ENCODE measurements around the gene HOTAIR.

The HOTAIR gene

GRCh38 chr12:53959314-53959713 lies 15.4 kb downstream of the HOTAIR start:
- no peak overlapping the region for H3K27ac ChIP-seq
- H3K36me3 ChIP-seq = no peaks in the 10 kb centered on the region
- no peak overlapping the region for H3K4me3 ChIP-seq (ENCODE audit: low read depth in 1 of 2, low read length in 1 of 2)
- no peak for TF ChIP-seq CTCF (IDR thresholded peaks at IDR 0.05)
- H3K27me3 ChIP-seq = peaks cover 100% of the 10 kb centered on the region
- H3K9me3 ChIP-seq = no peaks in the 10 kb centered on the region
- H3K4me1 ChIP-seq (ENCODE audit: control insufficient read depth in 1 of 2, insufficient read depth in 1 of 2, low read depth in 1 of 2, low read length in 1 of 2) = no peaks in the 10 kb centered on the region

GRCh38 chr12:53958128-53958527 lies 16.6 kb downstream of the HOTAIR start:
- H3K4me1 ChIP-seq (ENCODE audit: control insufficient read depth in 1 of 2, insufficient read depth in 1 of 2, low read depth in 1 of 2, low read length in 1 of 2) = no peaks in the 10 kb centered on the region
- no peaks in the 10 kb centered on the region for H3K9me3 ChIP-seq
- no peak overlapping the region for H3K27ac ChIP-seq
- H3K4me3 ChIP-seq (ENCODE audit: low read depth in 1 of 2, low read length in 1 of 2) = no peak overlapping the region
- peaks cover 100% of the 10 kb centered on the region for H3K27me3 ChIP-seq
- H3K36me3 ChIP-seq = no peaks in the 10 kb centered on the region
- TF ChIP-seq CTCF (IDR thresholded peaks at IDR 0.05) = no peak

- no peak overlapping the region for H3K27ac ChIP-seq
- H3K4me3 ChIP-seq (ENCODE audit: low read depth in 1 of 2, low read length in 1 of 2) = no peak overlapping the region
- no peaks in the 10 kb centered on the region for H3K4me1 ChIP-seq (ENCODE audit: control insufficient read depth in 1 of 2, insufficient read depth in 1 of 2, low read depth in 1 of 2, low read length in 1 of 2)
- no peak for TF ChIP-seq CTCF (IDR thresholded peaks at IDR 0.05)
- H3K27me3 ChIP-seq = peaks cover 100% of the 10 kb centered on the region
- H3K9me3 ChIP-seq = no peaks in the 10 kb centered on the region
- no peaks in the 10 kb centered on the region for H3K36me3 ChIP-seq
Measured at GRCh38 chr12:53956914-53957536, 17.7 kb downstream of the HOTAIR start.

- no peak for TF ChIP-seq CTCF (IDR thresholded peaks at IDR 0.05)
- Histone ChIP-seq H3K27me3 (peaks cover 100% of the 10 kb centered on the region), H3K27ac (no peak overlapping the region), H3K4me3 (ENCODE audit: low read depth in 1 of 2, low read length in 1 of 2) (no peak overlapping the region), H3K9me3 (no peaks in the 10 kb centered on the region), H3K4me1 (ENCODE audit: control insufficient read depth in 1 of 2, insufficient read depth in 1 of 2, low read depth in 1 of 2, low read length in 1 of 2) (no peaks in the 10 kb centered on the region), H3K36me3 (no peaks in the 10 kb centered on the region)
Measured at GRCh38 chr12:53956251-53956887, 18.4 kb downstream of the HOTAIR start.

- H3K4me3 ChIP-seq (ENCODE audit: low read depth in 1 of 2, low read length in 1 of 2) = no peak overlapping the region
- peaks cover 100% of the 10 kb centered on the region for H3K27me3 ChIP-seq
- no peak overlapping the region for H3K27ac ChIP-seq
- no peaks in the 10 kb centered on the region for H3K9me3 ChIP-seq
- H3K36me3 ChIP-seq = no peaks in the 10 kb centered on the region
- TF ChIP-seq CTCF (IDR thresholded peaks at IDR 0.05) = no peak
- no peaks in the 10 kb centered on the region for H3K4me1 ChIP-seq (ENCODE audit: control insufficient read depth in 1 of 2, insufficient read depth in 1 of 2, low read depth in 1 of 2, low read length in 1 of 2)
Measured at GRCh38 chr12:53955776-53956250, 18.9 kb downstream of the HOTAIR start.

All from neutrophil (primary cell).